Esophagus squamous epithelium (tissue), 4 donors: Measurements from ENCODE around the gene CPSF6.

Experiments used
- CTCF ChIP-seq, 6 experiments: fragments of 450-650 bp in 4 of 6; fragments of 200-600 bp in 2 of 6; sonication (generic) in 2 of 6; IDR thresholded peaks; one replicate each; pipeline ENCODE4 v1.5.1; 2016 to 2019; ENCODE audit warnings: antibody characterized with exemption in 6 of 6, mild to moderate bottlenecking in 4 of 6, moderate library complexity in 4 of 6
- POLR2A ChIP-seq, 4 donors: fragments of 450-650 bp; IDR thresholded peaks; one replicate each; pipeline ENCODE4 v1.6.1; 2017; ENCODE audit warnings: antibody characterized with exemption in 4 of 4, mild to moderate bottlenecking in 4 of 4, moderate library complexity in 3 of 4

- TF ChIP-seq CTCF (IDR thresholded peaks at IDR 0.05) (no peak), POLR2A (IDR thresholded peaks at IDR 0.05) (no peak)
These were observed 39.7 kb downstream of the CPSF6 start for GRCh38 chr12:69278814-69279782.
